GM12878 (cell line): Measurements from ENCODE around the gene AKAP1. TPM values are rescaled to one million over a fixed set of nuclear protein-coding genes. Genes with fewer than 3 reads are reported as not detected.
A peak's percentile ranks its signal among the peaks of the same experiment; 100 is the strongest.

Experiments
- ATAC-seq: fragments of 200-7000 bp; cut with Tn5 transposase; 3 replicates; pipeline ENCODE4 v1.9.1; 2020; ENCODE audit warnings: mild to moderate bottlenecking, moderate library complexity
- BruUV-seq: library from RNA; stranded (reverse); fragments of 400-500 nt; replicated peaks from 2 replicates; lab custom pipeline; 2021; lab: Mats Ljungman, UMichigan
- CTCF ChIA-PET: fragments of 300-600 bp; sonication (Branson Sonifier 250); formaldehyde crosslinking; extraction: SDS; loops from one replicate; lab custom pipeline; 2021; ENCODE audit warnings: inconsistent platforms; lab: Yijun Ruan, JAX
- POLR2A ChIA-PET: fragments of 350-600 bp; formaldehyde crosslinking; extraction: SDS; loops from one replicate; lab custom pipeline; 2021; ENCODE audit warnings: inconsistent platforms; lab: Charles Lee
- RAD21 ChIA-PET: fragments of 300-600 bp; sonication (Branson Sonifier 250); formaldehyde crosslinking; loops from one replicate; lab custom pipeline; 2023; ENCODE audit warnings: antibody characterized with exemption; ENCODE audit not compliant: unreplicated experiment; lab: Charles Lee
- SMC1A ChIA-PET: fragments of 300-600 bp; sonication (Branson Sonifier 250); formaldehyde crosslinking; loops from one replicate; lab custom pipeline; 2023; ENCODE audit not compliant: unreplicated experiment, uncharacterized antibody; lab: Charles Lee
- DNase-seq: peaks from one replicate; pipeline ENCODE4 v3.0.0-alpha.2; 2011; ENCODE audit warnings: low read depth, low spot score
- FAIRE-seq: peaks from 3 replicates; lab custom pipeline; 2011; peaks lifted over from hg19 to GRCh38; lab: Jason Lieb, UNC
- H2AFZ ChIP-seq: 2 replicates; pipeline ENCODE4 v1.6.0; 2011; ENCODE audit warnings: low read depth, low read length, control low read depth; ENCODE audit not compliant: control insufficient read depth
- H3K27ac ChIP-seq: 2 replicates; pipeline ENCODE4 v1.5.1; 2011; ENCODE audit warnings: control low read depth; ENCODE audit not compliant: control insufficient read depth, insufficient read depth
- H3K27me3 ChIP-seq, 2 experiments: replicated peaks in 1 of 2; 2 replicates each; pipeline versions ENCODE4 v1.6.0 to v1.6.1; 2011; ENCODE audit warnings: low read length in 1 of 2; ENCODE audit not compliant: control insufficient read depth in 2 of 2, insufficient read depth in 2 of 2
- H3K36me3 ChIP-seq, 2 experiments: 2 replicates each; pipeline ENCODE4 v1.5.1; 2011; ENCODE audit warnings: low read length in 1 of 2; ENCODE audit not compliant: control insufficient read depth in 2 of 2, insufficient read depth in 2 of 2
- H3K4me1 ChIP-seq: 2 replicates; pipeline ENCODE4 v1.6.1; 2011; ENCODE audit warnings: mild to moderate bottlenecking, low read length, moderate library complexity, mixed read lengths; ENCODE audit not compliant: control insufficient read depth, insufficient read depth
- H3K4me2 ChIP-seq: 2 replicates; pipeline ENCODE4 v1.6.0; 2011; ENCODE audit warnings: control low read depth; ENCODE audit not compliant: control insufficient read depth, insufficient read depth
- H3K4me3 ChIP-seq: fragments of 200-600 bp; sonication (generic); 2 replicates; pipeline ENCODE4 v1.5.1; 2016
- H3K79me2 ChIP-seq: 2 replicates; pipeline ENCODE4 v1.6.0; 2011; ENCODE audit warnings: low read length; ENCODE audit not compliant: control insufficient read depth, insufficient read depth
- H3K9ac ChIP-seq: 2 replicates; pipeline ENCODE4 v1.8.0; 2011; ENCODE audit warnings: low read length, control low read depth, mixed read lengths; ENCODE audit not compliant: control insufficient read depth, insufficient read depth
- H3K9me3 ChIP-seq: replicated peaks from 3 replicates; pipeline ENCODE4 v1.5.1; 2011; ENCODE audit warnings: mild to moderate bottlenecking, low read length; ENCODE audit not compliant: control insufficient read depth, insufficient read depth
- H4K20me1 ChIP-seq: 2 replicates; pipeline ENCODE4 v1.6.0; 2011; ENCODE audit not compliant: control insufficient read depth, insufficient read depth
- BCL3 ChIP-seq: IDR thresholded peaks from 2 replicates; pipeline ENCODE4 v1.6.1; 2011; ENCODE audit warnings: borderline replicate concordance, low read depth, mild to moderate bottlenecking, moderate library complexity, low read length; ENCODE audit not compliant: insufficient read depth, poor library complexity, severe bottlenecking
- BRCA1 ChIP-seq: IDR thresholded peaks from 2 replicates; pipeline ENCODE4 v1.6.1; 2011; ENCODE audit warnings: low read depth, low read length, improper control_type of control experiment
- EGR1 ChIP-seq, 2 experiments: IDR thresholded peaks; 1 replicate in 1 of 2; 2 replicates in 1 of 2; pipeline ENCODE4 v1.6.1; 2011 to 2012; ENCODE audit warnings: low read depth in 2 of 2, low read length in 2 of 2, borderline replicate concordance in 1 of 2, mild to moderate bottlenecking in 1 of 2, moderate library complexity in 1 of 2
- ESRRA ChIP-seq: IDR thresholded peaks from 2 replicates; pipeline ENCODE4 v1.6.1; 2012; ENCODE audit warnings: mild to moderate bottlenecking, low read length, improper control_type of control experiment
- GABPA ChIP-seq: IDR thresholded peaks from 2 replicates; pipeline ENCODE4 v1.6.1; 2014; ENCODE audit warnings: antibody characterized with exemption, low read depth, mild to moderate bottlenecking, inconsistent platforms
- GATAD2B ChIP-seq: fragments of 450-650 bp; conservative IDR thresholded peaks from 2 replicates; pipeline ENCODE4 v1.6.1; 2017; ENCODE audit warnings: low read depth, mild to moderate bottlenecking, moderate library complexity
- HCFC1 ChIP-seq: fragments of 150-350 bp; IDR thresholded peaks from 2 replicates; pipeline ENCODE4 v1.6.1; 2014; ENCODE audit warnings: low read length
- HDAC6 ChIP-seq: fragments of 200-600 bp; sonication (generic); IDR thresholded peaks from one replicate; pipeline ENCODE4 v1.8.0; 2017; ENCODE audit warnings: antibody characterized with exemption; ENCODE audit not compliant: unreplicated experiment
- IRF3 ChIP-seq: fragments of 450-650 bp; IDR thresholded peaks from 2 replicates; pipeline ENCODE4 v1.6.1; 2014; ENCODE audit warnings: mild to moderate bottlenecking
- RCOR1 ChIP-seq: conservative IDR thresholded peaks from 2 replicates; pipeline ENCODE4 v1.6.1; 2012; ENCODE audit warnings: low read depth, low read length, improper control_type of control experiment
- SMARCA5 ChIP-seq: fragments of 450-650 bp; IDR thresholded peaks from 2 replicates; pipeline ENCODE4 v1.6.1; 2017; ENCODE audit warnings: mild to moderate bottlenecking
- SPI1 ChIP-seq: IDR thresholded peaks from 2 replicates; pipeline ENCODE4 v1.6.1; 2011; ENCODE audit warnings: low read depth, mild to moderate bottlenecking, low read length, moderate library complexity, borderline replicate concordance; ENCODE audit not compliant: insufficient read depth
- SUZ12 ChIP-seq: fragments of 200-600 bp; sonication (generic); IDR thresholded peaks from one replicate; pipeline ENCODE4 v1.6.1; 2018; ENCODE audit warnings: antibody characterized with exemption, mild to moderate bottlenecking; ENCODE audit not compliant: unreplicated experiment
- TCF12 ChIP-seq: IDR thresholded peaks from 2 replicates; pipeline ENCODE4 v1.6.1; 2011; ENCODE audit warnings: low read depth, mild to moderate bottlenecking, low read length
- WGBS: methylation state at CpG from one replicate; pipeline ENCODE4 v1.1.6; 2016; ENCODE audit warnings: low lambda C conversion rate; ENCODE audit not compliant: insufficient replicate concordance, insufficient coverage; ENCODE audit errors: missing lambda C conversion rate; 5-methylcytosine and 5-hydroxymethylcytosine counted together
- in situ Hi-C: fragments of 300-500 bp; cut with MboI; formaldehyde crosslinking; loops from 9 replicates; pipeline ENCODE4 v1.14.3; 2018; ENCODE audit warnings: mixed read lengths
- intact Hi-C: fragments of 100-400 bp; cut with micrococcal nuclease; formaldehyde crosslinking; loops from one replicate; pipeline ENCODE4 v1.14.2; 2022; ENCODE audit not compliant: unreplicated experiment
- polyA plus RNA-seq, 11 experiments: library from polyadenylated mRNA; depleted of rRNA in 4 of 11; unstranded in 6 of 11; stranded (reverse) in 5 of 11; fragments of >200 nt; fragmentation: Nextera tagmentation in 4 of 11; fragmentation: Illumina TruSeq in 1 of 11; extraction: Ambion mirVana in 4 of 11; extraction: Trizol in 1 of 11; gene quantifications; 1 replicate in 1 of 11; 2 replicates in 10 of 11; pipeline versions ENCODE4 v1.2.1 to v1.2.3, GENCODE V29; 2011 to 2016; ENCODE audit warnings: inconsistent platforms in 2 of 11, missing spikeins in 2 of 11, low read depth in 1 of 11
- total RNA-seq, 4 experiments: library from RNA; depleted of rRNA in 3 of 4; stranded (reverse); fragments of >200 nt in 3 of 4; fragmentation: Illumina TruSeq in 1 of 4; extraction: Trizol in 1 of 4; gene quantifications; 2 replicates each; pipeline versions ENCODE4 v1.2.1 to v1.2.3, GENCODE V29; 2013 to 2021
- TF ChIP-seq, protein P1 (sequence below): fragments of 450-650 bp; IDR thresholded peaks from 2 replicates; pipeline ENCODE4 v1.6.1; 2016; ENCODE audit warnings: mild to moderate bottlenecking
- TF ChIP-seq, protein P2 (sequence below): fragments of 450-650 bp; IDR thresholded peaks from 2 replicates; pipeline ENCODE4 v1.6.1; 2018; ENCODE audit warnings: mild to moderate bottlenecking, low read depth, moderate library complexity; ENCODE audit not compliant: partially characterized antibody

AKAP1 gene
- total and polyA plus RNA-seq, 10 of the 15 experiments (the other 5 are each of a cell fraction or from before 2014, with no cell fraction given): 11.9 to 50.5 (median 38.1) TPM

DNA sequence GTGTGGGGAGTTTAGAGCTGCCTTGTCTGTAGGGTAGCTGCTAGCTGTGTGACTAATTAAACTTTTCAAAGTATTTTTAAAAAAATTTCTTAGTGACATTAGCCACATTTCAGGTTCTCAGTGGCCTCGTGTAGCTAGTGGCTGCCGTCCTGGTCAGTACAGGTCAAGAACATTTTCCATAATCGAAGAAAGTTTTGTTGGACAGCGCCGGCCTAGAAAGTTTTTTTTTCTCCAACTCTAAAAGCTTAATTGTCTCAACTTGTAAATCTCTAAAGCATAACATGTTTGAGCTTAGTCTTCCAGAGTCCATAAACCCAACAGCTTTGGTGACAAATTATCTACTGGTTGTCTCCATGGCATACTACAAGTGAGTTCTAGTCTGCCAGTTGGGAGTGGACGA lies 4.3 kb downstream of the AKAP1 start:
- Histone ChIP-seq H3K9ac (no peak overlapping the region), H3K9me3 (no peaks in the 10 kb centered on the region), H3K27me3 (no peaks in the 10 kb centered on the region), H3K4me1 (peaks cover 15% of the 10 kb centered on the region), H3K4me2 (peak overlapping the region; percentile 26), H4K20me1 (peaks cover 2% of the 10 kb centered on the region; the same call in 1 of the 2 replicates), H3K4me3 (no peak overlapping the region), H3K27ac (no peak overlapping the region), H3K36me3 (peaks cover 0 to 2% of the 10 kb centered on the region in 2 experiments; a peak in 1 of 4 replicates), H2AFZ (no peak overlapping the region), H3K79me2 (peaks cover 84% of the 10 kb centered on the region)
- ChIA-PET POLR2A (interaction anchor here (0.7 to 1.1 kb wide), 3 partner anchors 9 to 25 kb away, joined by 3 to 5 read pairs (median 4); no protein-coding TSS in a partner anchor), CTCF (interaction anchor here (0.7 to 1.7 kb wide), 7 partner anchors 13 to 79 kb away, joined by 3 to 4 read pairs (median 3); no protein-coding TSS in a partner anchor), SMC1A (interaction anchor here (0.8 to 1.8 kb wide), 6 partner anchors 9 to 519 kb away, joined by 3 to 5 read pairs (median 4); no protein-coding TSS in a partner anchor), RAD21 (interaction anchor here (0.8 to 1.2 kb wide), 3 partner anchors 9 to 33 kb away, joined by 3 read pairs; no protein-coding TSS in a partner anchor)
- BruUV-seq: no TSS peak
- TF ChIP-seq BRCA1 (no peak), ESRRA (no peak), HCFC1 (no peak), SUZ12 (no peak), GABPA (no peak), GATAD2B (no peak), BCL3 (no peak), RCOR1 (no peak), SMARCA5 (no peak), TCF12 (no peak), EGR1 (IDR thresholded peaks at IDR 0.05; ENCODE audit: borderline replicate concordance in 1 of 2, low read depth in 2 of 2, low read length in 2 of 2) (no peak), SPI1 (no peak), HDAC6 (no peak), IRF3 (no peak)
- TF ChIP-seq, protein P1, sequence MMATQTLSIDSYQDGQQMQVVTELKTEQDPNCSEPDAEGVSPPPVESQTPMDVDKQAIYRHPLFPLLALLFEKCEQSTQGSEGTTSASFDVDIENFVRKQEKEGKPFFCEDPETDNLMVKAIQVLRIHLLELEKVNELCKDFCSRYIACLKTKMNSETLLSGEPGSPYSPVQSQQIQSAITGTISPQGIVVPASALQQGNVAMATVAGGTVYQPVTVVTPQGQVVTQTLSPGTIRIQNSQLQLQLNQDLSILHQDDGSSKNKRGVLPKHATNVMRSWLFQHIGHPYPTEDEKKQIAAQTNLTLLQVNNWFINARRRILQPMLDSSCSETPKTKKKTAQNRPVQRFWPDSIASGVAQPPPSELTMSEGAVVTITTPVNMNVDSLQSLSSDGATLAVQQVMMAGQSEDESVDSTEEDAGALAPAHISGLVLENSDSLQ: no peak
- TF ChIP-seq, protein P2, sequence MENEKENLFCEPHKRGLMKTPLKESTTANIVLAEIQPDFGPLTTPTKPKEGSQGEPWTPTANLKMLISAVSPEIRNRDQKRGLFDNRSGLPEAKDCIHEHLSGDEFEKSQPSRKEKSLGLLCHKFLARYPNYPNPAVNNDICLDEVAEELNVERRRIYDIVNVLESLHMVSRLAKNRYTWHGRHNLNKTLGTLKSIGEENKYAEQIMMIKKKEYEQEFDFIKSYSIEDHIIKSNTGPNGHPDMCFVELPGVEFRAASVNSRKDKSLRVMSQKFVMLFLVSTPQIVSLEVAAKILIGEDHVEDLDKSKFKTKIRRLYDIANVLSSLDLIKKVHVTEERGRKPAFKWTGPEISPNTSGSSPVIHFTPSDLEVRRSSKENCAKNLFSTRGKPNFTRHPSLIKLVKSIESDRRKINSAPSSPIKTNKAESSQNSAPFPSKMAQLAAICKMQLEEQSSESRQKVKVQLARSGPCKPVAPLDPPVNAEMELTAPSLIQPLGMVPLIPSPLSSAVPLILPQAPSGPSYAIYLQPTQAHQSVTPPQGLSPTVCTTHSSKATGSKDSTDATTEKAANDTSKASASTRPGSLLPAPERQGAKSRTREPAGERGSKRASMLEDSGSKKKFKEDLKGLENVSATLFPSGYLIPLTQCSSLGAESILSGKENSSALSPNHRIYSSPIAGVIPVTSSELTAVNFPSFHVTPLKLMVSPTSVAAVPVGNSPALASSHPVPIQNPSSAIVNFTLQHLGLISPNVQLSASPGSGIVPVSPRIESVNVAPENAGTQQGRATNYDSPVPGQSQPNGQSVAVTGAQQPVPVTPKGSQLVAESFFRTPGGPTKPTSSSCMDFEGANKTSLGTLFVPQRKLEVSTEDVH: no peak
- FAIRE-seq (no peak), DNase-seq (no peak), ATAC-seq (no peak)
- intact Hi-C loops (loop anchor here (5.0 to 10.0 kb wide), 4 partner anchors 85 to 255 kb away; partner anchors contain the start of genes C17orf67, COIL, DGKE and SCPEP1), in situ Hi-C loops (no loop called here)
- WGBS: 90% methylated on average over 6 of the region's 6 CpGs
